HL-60 (cell line): ENCODE results near the gene MEA1.

Experiments
- DNase-seq, 2 experiments: peaks; one replicate each; pipeline ENCODE4 v3.0.0-alpha.2; 2010 to 2020; ENCODE audit warnings: low read depth in 1 of 2, low spot score in 1 of 2
- H3K27ac ChIP-seq: fragments of 250-450 bp; sonication (Bioruptor Pico); replicated peaks from 2 replicates; pipeline ENCODE4 v1.5.1; 2020; ENCODE audit warnings: mild to moderate bottlenecking, moderate library complexity
- H3K27me3 ChIP-seq: fragments of 250-450 bp; sonication (Bioruptor Pico); 2 replicates; pipeline ENCODE4 v1.5.1; 2021; ENCODE audit warnings: mild to moderate bottlenecking, moderate library complexity; ENCODE audit not compliant: insufficient read depth, poor library complexity, severe bottlenecking
- H3K4me3 ChIP-seq: replicated peaks from 2 replicates; pipeline ENCODE4 v1.5.1; 2011; ENCODE audit warnings: mild to moderate bottlenecking, control low read depth, low read length; ENCODE audit not compliant: insufficient read depth
- CTCF ChIP-seq: IDR thresholded peaks from one replicate; pipeline ENCODE4 v1.5.1; 2011; ENCODE audit warnings: low read length, control low read depth, inconsistent platforms; ENCODE audit not compliant: insufficient read depth
- GABPA ChIP-seq: IDR thresholded peaks from 2 replicates; pipeline ENCODE4 v1.6.1; 2012; ENCODE audit warnings: low read depth
- POLR2AphosphoS5 ChIP-seq: IDR thresholded peaks from 2 replicates; pipeline ENCODE4 v1.6.1; 2012; ENCODE audit warnings: low read depth
- REST ChIP-seq: IDR thresholded peaks from 2 replicates; pipeline ENCODE4 v1.6.1; 2012; ENCODE audit warnings: low read depth; ENCODE audit not compliant: insufficient replicate concordance
- SPI1 ChIP-seq: IDR thresholded peaks from 2 replicates; pipeline ENCODE4 v1.6.1; 2012; ENCODE audit warnings: low read depth, mild to moderate bottlenecking, borderline replicate concordance

MEA1 gene

DNA sequence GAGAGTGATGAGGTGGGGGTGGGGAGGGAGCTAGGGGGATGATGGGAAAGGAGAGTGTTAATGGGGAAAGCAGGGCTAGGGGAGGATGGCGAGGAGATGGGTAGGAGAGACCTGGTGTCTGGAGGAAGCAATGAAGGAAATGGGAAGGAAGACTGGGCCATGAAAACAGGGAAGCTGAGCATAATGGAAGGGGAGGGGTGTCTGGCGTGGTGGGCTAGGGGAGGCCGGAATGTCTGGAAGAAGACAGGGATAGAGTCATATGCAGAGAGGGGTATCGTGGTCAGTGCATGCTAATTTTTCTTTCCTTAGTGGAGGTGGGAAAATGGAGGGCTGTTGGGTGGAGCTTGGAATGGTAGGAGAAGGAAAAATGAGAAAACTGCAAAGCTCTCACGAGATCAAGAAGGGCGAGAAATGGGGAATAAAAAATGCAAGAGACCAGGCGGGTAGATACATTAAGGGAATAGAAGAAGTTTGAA, 726 bp upstream of the MEA1 start:
- no peak for DNase-seq
- H3K27ac ChIP-seq = peak overlapping the region; percentile 70
- H3K27me3 ChIP-seq = no peaks in the 10 kb centered on the region

GRCh38 chr6:43013097-43013842, 476 bp downstream of the MEA1 start:
- H3K4me3 ChIP-seq = peak overlapping the region; percentile 94
- peak in 1 of 2 experiments; percentile 63 for DNase-seq
- TF ChIP-seq CTCF = no peak
- TF ChIP-seq POLR2AphosphoS5 = no peak
- TF ChIP-seq GABPA = no peak
- TF ChIP-seq REST = no peak
- TF ChIP-seq SPI1 = no peak

More for the DNA sequence above, 726 bp upstream of the MEA1 start:
- peak overlapping the region; percentile 94 for H3K4me3 ChIP-seq
- TF ChIP-seq SPI1 = no peak
- no peak for TF ChIP-seq REST
- no peak for TF ChIP-seq CTCF
- TF ChIP-seq POLR2AphosphoS5 = no peak
- no peak for TF ChIP-seq GABPA

DNA sequence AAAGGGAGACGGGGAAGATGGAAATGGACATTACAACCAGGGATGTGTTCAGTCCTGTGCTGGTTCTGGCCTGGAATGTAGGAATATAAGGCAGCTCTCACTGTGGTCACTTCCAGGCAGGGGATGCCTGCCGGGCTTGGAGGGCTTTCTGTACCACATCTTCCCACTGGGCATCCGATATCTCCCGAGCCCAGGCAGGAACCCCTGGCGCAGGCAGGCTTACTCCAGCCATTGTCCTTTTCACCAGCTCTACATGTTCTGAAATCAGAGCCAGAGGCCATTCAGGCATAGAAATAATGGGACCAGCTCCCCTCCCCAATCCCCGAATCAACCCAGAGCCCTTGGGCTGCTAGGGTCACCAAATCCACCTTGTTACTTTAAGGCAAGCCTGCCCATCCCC, 1.4 kb downstream of the MEA1 start:
- TF ChIP-seq SPI1 (no peak), GABPA (no peak), POLR2AphosphoS5 (no peak), CTCF (no peak), REST (no peak)
- Histone ChIP-seq H3K27ac (no peak overlapping the region), H3K27me3 (no peaks in the 10 kb centered on the region), H3K4me3 (no peak overlapping the region)
- DNase-seq = no peak

More at GRCh38 chr6:43013097-43013842, 476 bp downstream of the MEA1 start:
- peak overlapping the region; percentile 64 for H3K27ac ChIP-seq
- no peaks in the 10 kb centered on the region for H3K27me3 ChIP-seq
